Mesendoderm (in vitro differentiated cells): ENCODE results near the gene DIPK1A.

Experiments
- DNase-seq: peaks from one replicate; pipeline ENCODE4 v3.0.0; 2013
- H2AK5ac ChIP-seq: 2 replicates; pipeline ENCODE4 v1.6.1; 2013; ENCODE audit warnings: low read length, inconsistent platforms
- H2BK120ac ChIP-seq: 2 replicates; pipeline ENCODE4 v1.6.1; 2013; ENCODE audit warnings: low read depth, mild to moderate bottlenecking, low read length, moderate library complexity, mixed read lengths
- H2BK15ac ChIP-seq: replicated peaks from 2 replicates; pipeline ENCODE4 v1.6.1; 2013; ENCODE audit warnings: low read depth, mild to moderate bottlenecking, moderate library complexity
- H2BK5ac ChIP-seq: 2 replicates; pipeline ENCODE4 v1.6.1; 2013; ENCODE audit warnings: low read length, inconsistent platforms
- H3K18ac ChIP-seq: 2 replicates; pipeline ENCODE4 v1.6.1; 2013; ENCODE audit warnings: mild to moderate bottlenecking, low read length, mixed read lengths
- H3K23ac ChIP-seq: one replicate; pipeline ENCODE4 v1.6.1; 2013; ENCODE audit warnings: low read length
- H3K27ac ChIP-seq: 2 replicates; pipeline ENCODE4 v1.5.1; 2013; ENCODE audit warnings: low read depth, mild to moderate bottlenecking, inconsistent platforms, low read length, moderate library complexity
- H3K27me3 ChIP-seq: 2 replicates; pipeline ENCODE4 v1.6.1; 2013; ENCODE audit warnings: low read length, control low read depth, mild to moderate bottlenecking, inconsistent platforms; ENCODE audit not compliant: insufficient read depth, poor library complexity
- H3K36me3 ChIP-seq: 2 replicates; pipeline ENCODE4 v1.6.1; 2013; ENCODE audit warnings: low read length, inconsistent platforms; ENCODE audit not compliant: control insufficient read depth, insufficient read depth
- H3K4ac ChIP-seq: one replicate; pipeline ENCODE4 v1.6.1; 2013; ENCODE audit warnings: low read depth, mild to moderate bottlenecking, low read length, moderate library complexity
- H3K4me1 ChIP-seq: 2 replicates; pipeline ENCODE4 v1.6.1; 2013; ENCODE audit warnings: low read depth, low read length, inconsistent platforms; ENCODE audit not compliant: control insufficient read depth
- H3K4me2 ChIP-seq: 2 replicates; pipeline ENCODE4 v1.6.1; 2013; ENCODE audit warnings: low read length
- H3K4me3 ChIP-seq: 2 replicates; pipeline ENCODE4 v1.5.1; 2013; ENCODE audit warnings: mild to moderate bottlenecking, low read length
- H3K56ac ChIP-seq: one replicate; pipeline ENCODE4 v1.6.1; 2013; ENCODE audit warnings: low read length
- H3K79me1 ChIP-seq: 2 replicates; pipeline ENCODE4 v1.6.1; 2013; ENCODE audit warnings: low read length, inconsistent platforms
- H3K79me2 ChIP-seq: 2 replicates; pipeline ENCODE4 v1.6.1; 2013; ENCODE audit warnings: mild to moderate bottlenecking, low read length; ENCODE audit not compliant: control insufficient read depth, insufficient read depth
- H3K9ac ChIP-seq: 2 replicates; pipeline ENCODE4 v1.6.1; 2013; ENCODE audit warnings: low read length, inconsistent platforms
- H4K5ac ChIP-seq: one replicate; pipeline ENCODE4 v1.6.1; 2013; ENCODE audit warnings: low read length
- H4K8ac ChIP-seq: one replicate; pipeline ENCODE4 v1.6.1; 2013; ENCODE audit warnings: low read depth, mild to moderate bottlenecking, control low read depth, low read length, moderate library complexity
- WGBS: extraction: QIAGEN DNeasy Blood & Tissue Kit; methylation state at CpG from one replicate; pipeline ENCODE4 v1.1.7; 2013; ENCODE audit warnings: low lambda C conversion rate, missing lambda C conversion rate; ENCODE audit not compliant: insufficient coverage; ENCODE audit errors: extremely low coverage; 5-methylcytosine and 5-hydroxymethylcytosine counted together

Gene DIPK1A

DNA sequence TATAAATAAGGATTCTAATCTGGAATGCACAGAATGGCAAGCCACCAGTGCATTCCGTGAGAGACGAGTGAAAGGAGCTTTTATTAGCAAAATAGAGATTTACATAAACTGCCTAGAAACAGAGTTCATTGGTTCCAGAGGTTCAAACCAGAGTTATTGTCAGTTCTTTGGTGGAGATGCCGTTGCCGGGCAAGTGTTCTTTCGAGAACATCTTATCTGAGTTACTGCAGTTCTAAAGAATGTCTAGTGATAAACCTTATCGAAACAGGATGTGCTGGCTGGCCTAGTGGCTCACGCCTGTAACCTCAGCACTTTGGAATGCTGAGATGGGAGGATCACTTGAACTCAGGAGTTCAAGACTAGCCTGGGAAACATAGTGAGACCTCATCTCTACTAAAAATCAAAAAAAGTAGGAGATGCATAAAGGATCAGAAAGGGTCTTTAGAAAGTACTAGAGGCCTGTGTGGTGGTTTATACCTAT lies 156.5 kb downstream of the DIPK1A start:
- DNase-seq = peak; percentile 98
- peak overlapping the region; percentile 17 for H2BK5ac ChIP-seq

DNA sequence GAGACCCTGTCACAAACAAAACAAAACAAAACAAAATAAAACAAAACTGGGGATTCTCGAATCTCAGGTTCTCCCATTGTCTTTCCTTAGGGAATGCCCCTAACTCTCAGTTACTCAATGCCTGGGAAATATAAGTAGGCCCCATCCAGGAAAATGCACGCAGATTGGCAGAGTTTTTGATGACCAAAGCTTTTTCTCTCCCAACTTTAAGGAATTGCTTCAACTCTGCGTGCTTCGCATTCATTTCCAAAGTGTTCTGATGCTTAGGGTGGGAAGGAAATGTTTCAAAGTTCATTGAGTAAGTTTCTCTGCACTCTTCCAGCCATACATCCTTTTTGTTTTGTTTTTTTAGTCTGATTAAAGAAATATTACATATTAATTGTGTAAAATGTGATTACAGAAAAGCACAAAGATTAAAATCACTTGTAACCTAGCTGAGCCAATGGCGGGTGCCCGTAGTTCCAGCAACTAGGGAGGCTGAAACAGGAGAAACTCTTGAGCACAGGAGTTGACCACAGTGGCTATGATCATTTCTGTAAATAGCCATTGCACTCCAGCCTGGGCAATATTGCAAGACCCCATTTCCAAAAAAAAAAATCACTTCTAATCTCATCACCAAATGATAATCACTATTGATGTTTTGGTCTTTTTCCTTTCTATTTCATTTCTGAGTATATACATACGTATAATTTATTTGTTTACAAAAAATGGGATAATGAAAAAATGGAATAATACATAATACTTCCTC lies 157.9 kb downstream of the DIPK1A start:
- H3K36me3 ChIP-seq = no peaks in the 10 kb centered on the region
- no peak overlapping the region for H3K56ac ChIP-seq
- no peak overlapping the region for H3K23ac ChIP-seq
- H3K4me1 ChIP-seq = peaks cover 4% of the 10 kb centered on the region
- H3K9ac ChIP-seq = no peak overlapping the region
- no peak overlapping the region for H2BK5ac ChIP-seq
- H3K79me1 ChIP-seq = no peaks in the 10 kb centered on the region
- no peak for DNase-seq
- no peak overlapping the region for H3K27ac ChIP-seq
- H3K18ac ChIP-seq = no peak overlapping the region
- H3K27me3 ChIP-seq = no peaks in the 10 kb centered on the region
- no peaks in the 10 kb centered on the region for H3K79me2 ChIP-seq
- no peak overlapping the region for H4K8ac ChIP-seq
- WGBS = no CpG with 5 or more reads among the region's 7 CpGs
- H2BK120ac ChIP-seq = no peak overlapping the region
- no peak overlapping the region for H4K5ac ChIP-seq
- no peak overlapping the region for H3K4me2 ChIP-seq
- no peak overlapping the region for H3K4me3 ChIP-seq
- no peak overlapping the region for H2BK15ac ChIP-seq
- H3K4ac ChIP-seq = no peak overlapping the region
- no peak overlapping the region for H2AK5ac ChIP-seq

More for the DNA sequence above, 156.5 kb downstream of the DIPK1A start:
- Histone ChIP-seq H3K27ac (peak overlapping the region; percentile 40), H3K56ac (peak overlapping the region; percentile 8), H3K18ac (no peak overlapping the region), H3K4me1 (peaks cover 4% of the 10 kb centered on the region), H3K79me1 (no peaks in the 10 kb centered on the region), H4K8ac (no peak overlapping the region), H3K79me2 (no peaks in the 10 kb centered on the region), H3K4me2 (no peak overlapping the region), H2BK15ac (no peak overlapping the region), H4K5ac (no peak overlapping the region), H2AK5ac (no peak overlapping the region), H3K27me3 (no peaks in the 10 kb centered on the region), H3K4me3 (no peak overlapping the region), H3K9ac (no peak overlapping the region), H2BK120ac (peak overlapping the region; percentile 36), H3K4ac (no peak overlapping the region), H3K36me3 (no peaks in the 10 kb centered on the region), H3K23ac (no peak overlapping the region)
- WGBS = no CpG with 5 or more reads among the region's 7 CpGs

DNA sequence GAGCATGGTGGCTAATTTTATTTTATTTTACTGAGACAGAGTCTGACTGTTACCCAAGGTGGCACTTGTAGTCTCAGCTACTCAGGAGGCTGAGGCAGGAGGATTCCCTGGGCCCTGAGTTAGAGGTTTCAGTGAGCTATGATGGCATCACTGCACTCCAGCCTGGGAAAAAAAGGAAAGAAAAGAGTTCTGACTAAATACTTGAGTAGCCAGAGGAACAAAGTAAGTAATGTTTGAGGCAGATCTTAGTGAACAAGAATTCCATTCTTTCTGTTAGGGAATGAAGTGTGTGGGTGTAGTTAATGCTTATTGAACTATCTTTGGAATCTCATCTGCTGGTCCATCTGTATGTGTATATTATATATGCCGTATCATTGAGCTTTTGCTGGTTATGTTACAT lies 163.3 kb downstream of the DIPK1A start:
- no peak overlapping the region for H3K4ac ChIP-seq
- H3K36me3 ChIP-seq = no peaks in the 10 kb centered on the region
- no peak overlapping the region for H3K9ac ChIP-seq
- no peaks in the 10 kb centered on the region for H3K79me1 ChIP-seq
- no peaks in the 10 kb centered on the region for H3K27me3 ChIP-seq
- DNase-seq = no peak
- H3K27ac ChIP-seq = no peak overlapping the region
- H3K4me3 ChIP-seq = no peak overlapping the region
- no peak overlapping the region for H2BK120ac ChIP-seq
- no peak overlapping the region for H3K4me2 ChIP-seq
- H3K18ac ChIP-seq = no peak overlapping the region
- H3K56ac ChIP-seq = no peak overlapping the region
- H4K8ac ChIP-seq = no peak overlapping the region
- WGBS = no CpG with 5 or more reads among the region's 1 CpG
- no peak overlapping the region for H4K5ac ChIP-seq
- H3K23ac ChIP-seq = no peak overlapping the region
- H3K79me2 ChIP-seq = no peaks in the 10 kb centered on the region
- no peaks in the 10 kb centered on the region for H3K4me1 ChIP-seq
- no peak overlapping the region for H2AK5ac ChIP-seq
- no peak overlapping the region for H2BK15ac ChIP-seq
- H2BK5ac ChIP-seq = no peak overlapping the region

DNA sequence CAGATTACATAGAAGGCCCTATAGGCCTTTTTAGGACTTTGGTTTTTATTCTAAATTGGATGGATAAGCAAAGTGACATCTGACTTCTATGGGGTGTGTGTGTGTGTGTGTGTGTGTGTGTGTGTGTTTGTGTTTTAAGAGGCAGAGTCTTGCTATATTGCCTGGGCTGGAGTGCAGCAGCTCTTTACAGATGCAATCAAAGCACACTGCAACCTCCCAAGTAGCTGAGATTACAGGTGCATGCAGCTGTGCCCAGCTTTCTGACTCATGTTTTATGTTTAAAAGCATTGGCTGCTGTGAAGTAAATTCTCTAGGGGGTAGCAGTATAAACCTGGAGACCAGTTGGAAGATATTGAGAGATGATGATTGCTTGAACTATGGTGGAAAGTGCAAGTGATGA lies 164.0 kb downstream of the DIPK1A start:
- Histone ChIP-seq H3K4me3 (no peak overlapping the region), H2BK120ac (no peak overlapping the region), H3K9ac (no peak overlapping the region), H3K4me2 (no peak overlapping the region), H3K4me1 (peaks cover 2% of the 10 kb centered on the region), H3K23ac (no peak overlapping the region), H2BK15ac (no peak overlapping the region), H4K8ac (no peak overlapping the region), H2BK5ac (no peak overlapping the region), H3K56ac (no peak overlapping the region), H2AK5ac (no peak overlapping the region), H3K79me1 (no peaks in the 10 kb centered on the region), H4K5ac (no peak overlapping the region), H3K4ac (no peak overlapping the region), H3K36me3 (no peaks in the 10 kb centered on the region), H3K79me2 (no peaks in the 10 kb centered on the region), H3K27ac (no peak overlapping the region), H3K27me3 (no peaks in the 10 kb centered on the region), H3K18ac (no peak overlapping the region)
- DNase-seq = no peak

DNA sequence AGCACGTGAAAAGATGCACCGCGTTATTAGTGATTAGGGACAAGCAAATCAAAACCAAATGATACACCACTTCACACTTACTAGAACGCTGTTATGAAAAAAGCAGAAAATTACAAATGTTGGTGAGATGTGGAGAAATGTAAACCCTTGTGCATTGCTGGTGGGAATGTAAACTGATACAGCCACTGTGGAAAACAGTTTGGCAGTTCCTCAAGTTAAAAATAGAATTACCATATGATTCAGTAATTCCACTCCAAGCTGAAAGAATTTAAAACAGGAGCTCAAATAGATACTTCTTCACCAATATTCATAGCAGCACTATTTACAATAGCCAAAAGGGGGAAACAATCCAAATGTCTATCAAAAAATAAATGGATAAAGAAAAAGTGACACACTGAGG lies 166.1 kb downstream of the DIPK1A start:
- H2BK5ac ChIP-seq = no peak overlapping the region
- no CpG with 5 or more reads among the region's 4 CpGs for WGBS
- no peak overlapping the region for H3K23ac ChIP-seq
- H3K18ac ChIP-seq = no peak overlapping the region
- H2BK120ac ChIP-seq = no peak overlapping the region
- H3K27me3 ChIP-seq = no peaks in the 10 kb centered on the region
- no peaks in the 10 kb centered on the region for H3K79me1 ChIP-seq
- H3K36me3 ChIP-seq = no peaks in the 10 kb centered on the region
- H3K4ac ChIP-seq = no peak overlapping the region
- H2BK15ac ChIP-seq = no peak overlapping the region
- no peak overlapping the region for H3K4me2 ChIP-seq
- no peak overlapping the region for H3K4me3 ChIP-seq
- no peak for DNase-seq
- H2AK5ac ChIP-seq = no peak overlapping the region
- H3K56ac ChIP-seq = no peak overlapping the region
- H3K27ac ChIP-seq = no peak overlapping the region
- H3K4me1 ChIP-seq = peaks cover 2% of the 10 kb centered on the region
- no peaks in the 10 kb centered on the region for H3K79me2 ChIP-seq
- no peak overlapping the region for H4K8ac ChIP-seq
- H4K5ac ChIP-seq = no peak overlapping the region
- no peak overlapping the region for H3K9ac ChIP-seq

DNA sequence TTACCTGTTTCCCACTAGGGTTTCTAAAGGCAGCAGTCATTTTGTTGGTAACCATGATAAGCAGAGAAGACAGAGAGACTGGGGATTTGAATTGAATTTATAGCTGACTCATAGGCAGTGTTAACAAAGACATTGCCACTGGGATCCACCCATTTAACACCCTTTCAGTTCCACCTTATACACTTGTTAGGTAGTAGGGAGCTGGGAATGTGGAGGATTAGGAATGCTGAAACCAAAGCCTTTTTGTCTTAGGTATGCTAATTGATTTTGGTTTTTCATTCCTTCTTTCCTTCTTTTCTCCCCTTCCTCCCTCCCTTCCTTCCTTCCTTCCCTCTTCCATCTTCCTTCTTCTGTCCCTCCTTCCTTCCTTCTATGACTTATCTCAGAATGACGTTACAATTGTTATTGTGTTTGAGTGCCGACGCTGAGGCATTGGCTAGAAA lies 168.9 kb downstream of the DIPK1A start:
- Histone ChIP-seq H3K23ac (no peak overlapping the region), H3K79me1 (no peaks in the 10 kb centered on the region), H3K27ac (no peak overlapping the region), H3K36me3 (no peaks in the 10 kb centered on the region), H3K4me3 (no peak overlapping the region), H4K5ac (no peak overlapping the region), H2BK120ac (no peak overlapping the region), H3K18ac (no peak overlapping the region), H2BK15ac (no peak overlapping the region), H3K56ac (no peak overlapping the region), H3K4me2 (no peak overlapping the region), H3K4me1 (peaks cover 2% of the 10 kb centered on the region), H3K4ac (no peak overlapping the region), H2BK5ac (no peak overlapping the region), H3K79me2 (no peaks in the 10 kb centered on the region), H4K8ac (no peak overlapping the region), H3K27me3 (no peaks in the 10 kb centered on the region), H2AK5ac (no peak overlapping the region), H3K9ac (no peak overlapping the region)
- WGBS = no CpG with 5 or more reads among the region's 3 CpGs
- DNase-seq = peak; percentile 89
